Measurements from ENCODE around the gene SYPL1.

Gene SYPL1

GRCh38 chr7:106122713-106123112 lies 10.6 kb upstream of the SYPL1 start:
- DNase-seq (ENCODE audit: low read depth in 3 of 3): no peak

- no peak for DNase-seq (ENCODE audit: low read depth in 3 of 3)
Measured at GRCh38 chr7:106121189-106121810, 9.2 kb upstream of the SYPL1 start.

- DNase-seq (ENCODE audit: low read depth in 3 of 3): no peak
Measured at GRCh38 chr7:106120500-106120899, 8.4 kb upstream of the SYPL1 start.

- DNase-seq (ENCODE audit: low read depth in 3 of 3): no peak
Measured at GRCh38 chr7:106119719-106120118, 7.6 kb upstream of the SYPL1 start.

GRCh38 chr7:106117786-106118544 lies 5.9 kb upstream of the SYPL1 start:
- DNase-seq (ENCODE audit: low read depth in 3 of 3): no peak

GRCh38 chr7:106116161-106116704 lies 4.1 kb upstream of the SYPL1 start:
- DNase-seq (ENCODE audit: low read depth in 3 of 3): no peak

GRCh38 chr7:106114716-106115383 lies 2.7 kb upstream of the SYPL1 start:
- no peak for DNase-seq (ENCODE audit: low read depth in 3 of 3)

GRCh38 chr7:106112972-106113421 lies 885 bp upstream of the SYPL1 start:
- DNase-seq (ENCODE audit: low read depth in 3 of 3): no peak

GRCh38 chr7:106111655-106112117 lies 426 bp downstream of the SYPL1 start:
- DNase-seq (ENCODE audit: low read depth in 3 of 3): peak in 1 of 3 experiments; percentile 23

- DNase-seq (ENCODE audit: low read depth in 3 of 3): no peak
Measured at GRCh38 chr7:106110885-106111654, 1.0 kb downstream of the SYPL1 start.

- no peak for DNase-seq (ENCODE audit: low read depth in 3 of 3)
Measured at GRCh38 chr7:106110238-106110560, 1.9 kb downstream of the SYPL1 start.

- no peak for DNase-seq (ENCODE audit: low read depth in 3 of 3)
Measured at GRCh38 chr7:106109521-106110237, 2.4 kb downstream of the SYPL1 start.

GRCh38 chr7:106108991-106109390 lies 3.1 kb downstream of the SYPL1 start:
- DNase-seq (ENCODE audit: low read depth in 3 of 3): no peak

GRCh38 chr7:106104721-106105260 lies 7.3 kb downstream of the SYPL1 start:
- no peak for DNase-seq (ENCODE audit: low read depth in 3 of 3)

- no peak for DNase-seq (ENCODE audit: low read depth in 3 of 3)
Measured at GRCh38 chr7:106102387-106102966, 9.6 kb downstream of the SYPL1 start.

- DNase-seq (ENCODE audit: low read depth in 3 of 3): no peak
Measured at GRCh38 chr7:106101726-106102125, 10.4 kb downstream of the SYPL1 start.

- no peak for DNase-seq (ENCODE audit: low read depth in 3 of 3)
Measured at GRCh38 chr7:106100863-106101629, 11.1 kb downstream of the SYPL1 start.

- no peak for DNase-seq (ENCODE audit: low read depth in 3 of 3)
Measured at GRCh38 chr7:106099539-106099938, 12.6 kb downstream of the SYPL1 start.

GRCh38 chr7:106098889-106099288 lies 13.2 kb downstream of the SYPL1 start:
- DNase-seq (ENCODE audit: low read depth in 3 of 3): no peak

GRCh38 chr7:106095634-106096033 lies 16.5 kb downstream of the SYPL1 start:
- no peak for DNase-seq (ENCODE audit: low read depth in 3 of 3)

All from stimulated activated CD4-positive, alpha-beta T cell treated with anti-CD3 and anti-CD28 coated beads, TNF-alpha, amount 100 ng/mL, for 24 hours (primary cell).